Measurements from ENCODE around the gene MEGF11.
A peak's percentile ranks its signal among the peaks of the same experiment; 100 is the strongest.

MEGF11 gene

DNA sequence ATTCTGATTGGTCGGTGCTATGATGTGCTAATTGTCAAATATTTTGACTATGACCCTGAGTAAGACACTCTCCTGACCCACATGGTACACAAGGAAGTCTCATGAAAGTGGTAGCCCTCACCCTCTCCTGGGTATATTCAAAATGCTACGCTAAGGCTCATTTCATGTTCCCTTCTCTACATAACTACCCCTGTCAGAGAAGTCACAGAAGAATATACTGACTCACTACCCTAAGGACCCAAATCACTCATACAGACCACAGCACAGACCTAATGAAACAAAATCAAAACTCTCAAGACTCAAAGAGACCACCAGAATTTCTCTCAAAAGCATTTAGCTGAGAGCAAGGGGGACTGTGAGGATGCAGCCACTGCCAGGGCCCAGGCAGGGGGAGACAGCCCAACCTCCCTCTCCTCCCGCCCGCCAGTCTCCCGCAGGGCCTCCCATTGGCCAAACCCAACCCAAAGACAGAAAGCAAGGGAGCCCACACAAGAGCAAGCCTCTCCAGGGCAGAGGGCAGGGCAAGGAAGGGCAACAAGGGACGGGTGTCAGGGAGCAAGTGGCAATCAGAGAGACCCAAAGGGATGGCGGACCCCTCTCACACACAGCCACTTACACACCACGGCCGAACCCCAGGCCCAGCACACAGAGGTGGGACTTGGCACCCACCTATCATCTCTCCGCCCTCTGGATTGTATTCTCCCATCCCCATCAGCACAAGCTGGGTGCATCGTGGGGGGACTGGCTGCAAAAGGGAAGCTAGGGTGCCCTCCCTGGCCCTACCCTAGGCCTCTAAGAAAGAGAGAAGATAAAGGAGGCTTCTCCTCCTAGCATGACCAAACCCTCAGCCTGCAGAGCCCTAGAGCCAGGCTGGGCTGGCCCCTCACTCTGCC, 41.6 kb downstream of the MEGF11 start:
- DNase-seq, result no peak

DNA sequence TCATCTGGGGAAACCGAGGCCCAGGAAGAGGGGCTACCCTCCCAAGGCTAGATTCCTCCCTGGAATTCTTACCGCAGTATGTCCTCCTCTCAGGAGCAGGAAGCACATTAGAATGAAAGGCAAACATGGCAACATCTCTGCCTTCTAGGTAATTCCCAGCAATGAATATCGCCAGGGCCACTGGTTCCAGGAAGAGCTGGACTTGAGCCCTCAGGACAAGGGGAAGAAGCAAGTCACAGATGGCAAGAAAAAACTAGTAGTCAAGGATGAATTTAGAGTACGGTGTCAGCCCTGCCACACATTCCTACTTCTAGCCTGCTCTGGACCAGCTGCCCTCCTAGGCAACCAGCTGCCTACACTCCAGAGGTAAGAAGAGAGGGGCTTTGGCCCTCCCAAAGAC, 42.9 kb downstream of the MEGF11 start:
- DNase-seq, result no peak

GRCh38 chr15:66198757-66199156, 54.8 kb downstream of the MEGF11 start:
- DNase-seq, result no peak

DNA sequence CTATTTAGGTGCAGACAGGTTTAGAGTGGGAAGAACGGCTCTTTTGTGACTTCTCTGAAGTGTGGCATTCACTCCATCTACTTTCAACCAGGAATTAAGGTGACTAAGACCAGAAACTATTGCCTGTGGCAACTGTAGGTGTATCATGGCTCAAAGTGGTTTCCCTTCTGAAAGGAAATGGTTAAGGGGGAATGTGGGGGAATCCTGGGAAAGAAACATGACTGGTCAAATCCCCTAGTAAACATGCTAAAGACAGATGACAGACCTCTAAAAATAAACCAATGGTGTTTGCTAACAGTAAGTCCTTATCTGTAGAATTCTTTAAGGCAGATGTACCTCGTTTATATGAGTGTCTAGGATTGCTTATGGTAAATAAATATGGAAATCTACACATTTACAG, 56.9 kb downstream of the MEGF11 start:
- DNase-seq, result no peak

GRCh38 chr15:66195621-66196230, 57.8 kb downstream of the MEGF11 start:
- no peak for DNase-seq

GRCh38 chr15:66193066-66193465, 60.5 kb downstream of the MEGF11 start:
- no peak for DNase-seq

DNA sequence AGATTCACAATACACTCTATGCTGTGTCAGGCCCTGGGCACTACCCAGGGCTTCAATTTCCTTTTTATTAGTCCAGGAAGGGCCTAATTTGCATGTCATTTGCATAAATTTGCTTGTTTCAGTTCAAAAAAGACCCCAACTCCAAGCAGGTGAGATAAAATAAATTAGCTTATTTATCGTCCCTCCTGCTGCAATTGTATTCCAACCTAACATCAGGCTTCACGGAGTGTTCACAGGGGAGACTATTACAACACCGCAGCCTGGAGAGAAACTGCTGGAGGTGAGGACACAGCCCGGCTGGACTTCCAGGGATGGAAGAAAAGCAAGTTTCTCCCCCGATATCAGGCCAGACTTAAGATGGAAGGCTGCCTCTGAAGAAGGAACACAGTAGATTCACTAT, 62.8 kb downstream of the MEGF11 start:
- peak; percentile 93 for DNase-seq

DNA sequence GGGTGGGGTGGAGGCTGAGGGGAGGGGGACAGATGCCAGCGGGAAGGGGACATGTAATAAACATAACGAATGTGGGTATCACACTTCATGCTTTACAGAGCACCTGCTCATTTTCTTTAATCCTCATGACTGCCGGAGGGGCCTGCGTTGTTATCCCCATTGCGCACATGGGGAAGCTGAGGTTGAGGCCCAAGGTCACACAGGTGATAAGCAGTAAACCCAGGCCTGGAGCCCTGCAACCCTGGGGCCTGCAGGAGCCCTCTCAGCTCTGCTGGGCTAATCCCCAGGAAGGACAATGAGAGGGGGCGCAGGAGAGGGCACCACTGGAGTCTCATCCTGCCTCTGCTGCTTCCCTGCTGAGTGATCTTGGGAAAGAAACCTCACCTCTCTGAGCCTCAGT, 64.3 kb downstream of the MEGF11 start:
- no peak for DNase-seq

DNA sequence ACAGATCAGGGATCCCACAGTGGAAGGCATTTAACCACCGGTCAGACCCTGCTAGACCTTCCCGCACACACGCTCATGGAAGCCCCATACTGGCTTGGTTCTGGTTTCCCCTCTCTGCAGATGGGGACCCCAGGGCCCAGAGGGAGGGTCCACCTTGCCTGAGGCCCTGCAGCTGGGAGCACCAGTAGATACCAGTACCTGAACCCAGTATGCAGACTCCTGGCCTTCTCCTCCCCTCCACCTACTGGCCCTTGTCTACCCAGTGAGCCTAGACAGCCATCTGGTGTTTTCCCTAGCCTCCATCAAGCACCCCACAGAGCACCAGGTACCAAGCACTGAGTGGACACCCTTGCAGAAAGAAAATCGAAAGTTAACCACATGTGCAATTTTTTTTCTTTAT, 65.1 kb downstream of the MEGF11 start:
- DNase-seq, result no peak

- DNase-seq, result no peak
Observed at GRCh38 chr15:66187271-66187670, 66.3 kb downstream of the MEGF11 start.

DNA sequence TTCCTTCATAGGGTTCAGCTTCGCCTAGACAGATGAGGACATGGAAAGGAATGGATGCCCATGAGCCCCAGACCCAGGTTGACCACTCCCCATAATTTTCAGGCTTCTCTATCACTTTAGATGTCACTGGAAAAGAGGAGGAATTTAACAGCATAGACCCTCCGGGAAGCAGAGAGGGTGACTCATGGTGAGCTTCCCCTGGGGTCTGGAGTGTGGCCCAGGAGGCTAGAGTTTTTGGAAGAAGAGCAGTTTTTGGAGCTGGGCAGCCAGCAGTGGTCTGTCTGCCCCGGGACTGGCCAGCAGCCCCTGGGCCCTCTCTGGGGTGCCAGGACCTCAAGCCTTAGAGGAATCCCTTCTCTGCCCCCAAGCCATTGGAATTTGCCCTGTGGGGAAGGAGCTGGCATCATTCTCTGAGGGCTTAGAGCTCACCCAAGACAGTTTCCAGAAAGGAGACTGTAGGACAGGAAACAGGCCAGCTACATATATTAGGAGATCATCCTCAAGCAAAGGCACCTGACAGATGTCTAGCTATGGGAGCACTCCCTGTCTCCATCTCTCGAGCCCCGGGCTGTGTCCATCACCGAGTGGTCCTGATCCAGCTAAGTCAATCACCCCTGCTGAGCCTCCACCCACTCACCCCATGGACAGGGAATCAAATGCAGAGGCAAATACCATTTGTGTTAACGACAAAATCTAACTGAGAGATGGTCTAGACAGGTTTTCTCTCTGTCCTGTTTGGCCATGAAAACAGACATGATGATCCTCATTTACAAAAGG, 67.3 kb downstream of the MEGF11 start:
- DNase-seq, result no peak

GRCh38 chr15:66184936-66185790, 68.4 kb downstream of the MEGF11 start:
- DNase-seq, result peak; percentile 16

DNA sequence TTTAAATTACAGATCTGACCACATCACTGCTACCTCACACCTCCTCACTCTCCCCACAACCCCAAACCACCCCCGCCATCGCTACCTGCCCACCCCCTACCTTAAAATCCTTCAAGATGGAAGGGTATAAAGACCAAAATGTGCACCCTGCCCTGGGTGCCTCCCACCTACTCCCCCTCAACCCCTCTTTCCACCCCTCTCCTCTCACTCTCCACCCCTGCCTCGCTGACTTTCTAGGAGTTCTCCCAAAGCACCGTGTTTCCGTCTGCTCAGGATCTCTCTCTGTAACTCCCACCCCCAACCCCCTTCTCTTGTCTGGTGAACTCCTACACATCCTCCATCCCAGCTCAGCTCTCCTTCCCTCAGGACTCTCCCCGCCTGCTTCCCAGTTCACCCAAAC, 69.1 kb downstream of the MEGF11 start:
- DNase-seq, result no peak

GRCh38 chr15:66180531-66181097, 72.9 kb downstream of the MEGF11 start:
- no peak for DNase-seq

DNA sequence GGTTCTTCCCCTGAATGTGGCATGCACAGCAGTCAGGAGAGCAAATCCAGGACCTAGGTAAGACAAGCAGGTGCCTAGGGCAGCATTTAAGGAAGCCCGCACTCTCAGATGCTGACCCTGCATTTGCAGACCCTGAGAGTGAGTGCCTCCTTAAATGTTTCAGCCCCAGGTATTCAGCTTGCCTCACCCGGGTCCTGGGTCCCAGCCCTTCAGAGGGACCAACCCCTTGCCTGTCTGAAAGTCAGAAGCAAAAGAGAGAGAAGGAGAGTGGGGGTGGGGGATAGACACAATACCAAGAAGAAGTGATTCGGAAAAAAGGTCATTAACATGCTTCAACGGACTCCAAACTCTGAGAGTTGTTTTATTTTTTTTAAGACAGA, 75.0 kb downstream of the MEGF11 start:
- DNase-seq, result no peak

DNA sequence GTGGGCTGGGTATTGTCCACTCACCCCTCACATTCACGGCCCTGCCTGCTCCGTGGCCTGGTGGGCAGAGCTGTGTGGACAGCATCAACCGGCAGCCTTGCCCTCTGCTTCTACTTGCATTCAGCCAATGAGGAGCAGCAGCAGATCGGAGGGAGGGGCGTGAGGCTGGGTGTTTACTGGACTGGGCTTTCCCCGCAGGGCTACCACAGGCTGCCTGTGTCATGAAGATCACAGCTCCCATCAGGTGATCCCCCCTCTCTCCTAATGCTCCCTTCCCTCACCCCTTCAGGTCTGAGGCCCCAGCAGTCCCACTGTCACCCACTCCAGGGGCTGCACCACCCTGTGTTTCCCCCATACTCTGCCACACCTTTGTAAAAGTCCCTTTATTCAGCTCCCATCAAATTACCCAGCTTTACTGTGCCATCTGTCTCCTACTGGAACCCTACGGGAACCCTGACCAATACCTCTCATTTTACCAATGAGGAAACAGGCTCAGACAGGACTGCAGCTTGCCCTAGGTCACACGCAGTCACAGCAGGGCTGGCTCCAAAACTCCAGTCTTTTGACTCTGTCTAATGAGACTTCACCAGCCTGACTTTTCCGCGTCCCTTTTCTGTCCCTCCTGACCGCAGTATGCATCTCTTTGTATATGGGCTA, 81.1 kb downstream of the MEGF11 start:
- no peak for DNase-seq

DNA sequence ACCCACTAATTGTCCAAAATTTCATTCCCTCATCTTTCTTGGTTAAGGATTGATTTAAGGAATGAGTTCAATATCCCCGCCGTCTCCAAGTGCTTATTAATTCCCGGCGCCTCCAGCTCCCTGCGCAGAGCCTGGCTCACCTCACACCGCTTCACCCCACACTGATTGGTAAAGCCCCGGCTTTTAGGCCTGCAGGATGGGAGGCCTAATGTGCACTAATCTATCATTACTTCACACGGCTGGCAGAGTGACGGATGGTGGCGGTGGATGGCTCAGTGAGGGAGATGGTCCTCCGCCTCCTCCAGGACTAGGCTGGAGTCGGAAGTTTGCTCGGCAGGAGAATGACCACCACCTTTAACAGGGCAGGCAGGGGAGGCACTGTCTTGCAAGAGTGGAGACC, 81.7 kb downstream of the MEGF11 start:
- no peak for DNase-seq

DNA sequence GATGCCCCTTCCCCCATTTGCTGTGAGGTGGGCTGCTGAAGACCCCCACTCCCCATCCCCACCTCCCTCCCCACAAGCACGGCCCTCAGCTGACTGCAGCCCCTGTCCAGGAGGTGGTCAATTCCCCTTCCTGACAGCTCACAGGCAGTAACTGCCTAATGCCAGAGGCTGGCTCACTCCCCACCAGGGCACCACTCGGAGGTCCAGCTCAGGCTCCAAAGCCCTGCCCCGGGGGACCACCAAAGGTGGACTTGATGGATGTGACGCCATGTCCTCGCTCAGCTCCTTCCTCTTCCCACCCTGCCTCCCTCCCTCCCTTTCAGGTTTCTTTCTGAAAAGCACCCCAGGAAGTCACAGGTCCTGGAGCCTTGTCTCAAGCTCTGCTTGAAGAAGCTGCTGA, 82.8 kb downstream of the MEGF11 start:
- DNase-seq, result no peak

- DNase-seq, result no peak
Observed at GRCh38 chr15:66170042-66170441, 83.5 kb downstream of the MEGF11 start.

DNA sequence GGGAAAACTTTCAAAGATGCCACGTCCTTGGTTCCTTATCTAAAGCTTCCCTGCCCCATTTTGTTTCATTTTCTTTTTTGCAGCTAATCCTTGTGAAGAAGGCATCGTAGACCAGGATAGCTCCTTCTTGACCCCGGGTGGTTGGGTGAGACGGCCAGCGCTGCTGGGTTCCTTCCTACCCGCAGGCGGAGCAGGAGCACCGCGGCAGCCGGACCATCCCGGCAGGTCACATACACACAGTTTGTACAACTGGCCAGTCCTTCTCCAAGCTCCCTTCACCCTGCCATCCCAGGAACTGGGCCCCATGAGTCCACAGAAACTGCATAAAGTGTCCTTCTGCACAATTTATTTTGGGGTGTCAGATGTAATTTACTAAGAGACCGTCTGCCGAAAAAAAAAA, 83.9 kb downstream of the MEGF11 start:
- DNase-seq, result no peak

- DNase-seq, result no peak
Observed at GRCh38 chr15:66169023-66169422, 84.5 kb downstream of the MEGF11 start.

- no peak for DNase-seq
Observed at GRCh38 chr15:66167854-66168253, 85.7 kb downstream of the MEGF11 start.
